ENCODE results near the gene PSMB3. TPM values are rescaled to one million over a fixed set of nuclear protein-coding genes. Genes with fewer than 3 reads are reported as not detected.

The PSMB3 gene
- total RNA-seq, 1 experiment from 2014 or later: 346 TPM

- Histone ChIP-seq H3K79me2 (ENCODE audit: insufficient read depth, low read length) (peaks cover 68% of the 10 kb centered on the region), H2AFZ (ENCODE audit: low read depth, low read length, poor library complexity, severe bottlenecking) (no peak overlapping the region), H3K4me2 (ENCODE audit: low read length) (peak overlapping the region; percentile 94), H3K4me1 (ENCODE audit: control insufficient read depth in 1 of 2, insufficient read depth in 2 of 2, low read length in 2 of 2) (peaks cover 18 to 50% of the 10 kb centered on the region in 2 experiments), H3K4me3 (replicated peaks in 1 of 2; ENCODE audit: low read depth in 1 of 2, low read length in 2 of 2) (peak overlapping the region; percentile 99 to 100), H3K27ac (ENCODE audit: low read depth, low read length) (peak overlapping the region; percentile 100), H3K9ac (ENCODE audit: low read length) (peak overlapping the region; percentile 93), H3K27me3 (ENCODE audit: insufficient read depth, low read length) (no peaks in the 10 kb centered on the region), H3K9me3 (ENCODE audit: control insufficient read depth in 1 of 2, insufficient read depth in 1 of 2, low read depth in 1 of 2, low read length in 2 of 2) (no peaks in the 10 kb centered on the region), H3K36me3 (ENCODE audit: control insufficient read depth in 1 of 2, insufficient read depth in 2 of 2, low read length in 2 of 2) (peaks cover 16 to 29% of the 10 kb centered on the region in 2 experiments), H4K20me1 (ENCODE audit: insufficient read depth) (no peaks in the 10 kb centered on the region), H3K9me2 (ENCODE audit: insufficient read depth) (no peaks in the 10 kb centered on the region)
- TF ChIP-seq ZBTB33 (IDR thresholded peaks at IDR 0.05; ENCODE audit: extremely low read depth, insufficient replicate concordance, low read length) (peak; percentile 40), ZNF274 (IDR thresholded peaks at IDR 0.05; ENCODE audit: low read depth, low read length) (no peak), POLR2AphosphoS5 (IDR thresholded peaks at IDR 0.05; ENCODE audit: low read depth, low read length) (peak; percentile 25; the same call in 1 of the 2 replicates), FOSL1 (IDR thresholded peaks at IDR 0.05; ENCODE audit: low read depth) (no peak), TCF7L2 (IDR thresholded peaks at IDR 0.05; ENCODE audit: borderline replicate concordance, extremely low read depth, insufficient read depth, insufficient read length) (peak; percentile 9), YY1 (IDR thresholded peaks at IDR 0.05; ENCODE audit: extremely low read depth, insufficient replicate concordance, low read depth, low read length) (peak; percentile 46)
- intact Hi-C loops (cut with micrococcal nuclease): loop anchor here (5.0 kb wide), 4 partner anchors 45 to 115 kb away; partner anchors contain the start of genes PIP4K2B and RPL23
- DNase-seq (ENCODE audit: low read depth, low spot score) (peak; percentile 66), ATAC-seq (peak; percentile 20)
- BruUV-seq (replicated peaks): TSS peak; percentile 49
- CTCF ChIA-PET: interaction anchor here (0.9 to 2.1 kb wide), 2 partner anchors 17 to 21 kb away, joined by 3 to 11 read pairs; no protein-coding TSS in a partner anchor
- POLR2A ChIA-PET: interaction anchor here (0.9 to 2.2 kb wide), 6 partner anchors 45 to 448 kb away, joined by 3 to 6 read pairs (median 4); partner anchors contain the start of genes RPL19 and RPL23
- RAD21 ChIA-PET (ENCODE audit: low non-redundant PET in 1 of 2, low total read pairs in 2 of 2, uncharacterized antibody in 2 of 2, unreplicated experiment in 2 of 2): interaction anchor here in 1 of 2 experiments (0.6 kb wide), 1 partner anchor 117 kb away, joined by 3 read pairs; no protein-coding TSS in a partner anchor
Measured at GRCh38 chr17:38751808-38752307, 683 bp upstream of the PSMB3 start.

All from HCT116 (cell line).